GM23338 (cell line): ENCODE measurements around the gene RAB3B.

ENCODE experiments used
- CTCF ChIP-seq, 2 experiments: fragments of 200-600 bp in 1 of 2; sonication (generic) in 1 of 2; conservative IDR thresholded peaks; 2 replicates each; pipeline versions ENCODE4 v1.5.1 to v1.6.1; 2016 to 2017; ENCODE audit warnings: antibody characterized with exemption in 2 of 2, low read depth in 2 of 2, mild to moderate bottlenecking in 2 of 2, moderate library complexity in 1 of 2
- ETS1 ChIP-seq: IDR thresholded peaks from 2 replicates; pipeline ENCODE4 v1.6.1; 2016; ENCODE audit warnings: antibody characterized with exemption
- EZH2phosphoT487 ChIP-seq: fragments of 200-600 bp; sonication (generic); IDR thresholded peaks from one replicate; pipeline ENCODE4 v1.8.1; 2018; ENCODE audit warnings: antibody characterized with exemption; ENCODE audit not compliant: unreplicated experiment
- JUNB ChIP-seq: IDR thresholded peaks from one replicate; pipeline ENCODE4 v1.6.1; 2016; ENCODE audit warnings: antibody characterized with exemption; ENCODE audit not compliant: unreplicated experiment
- NANOG ChIP-seq: IDR thresholded peaks from 2 replicates; pipeline ENCODE4 v1.6.1; 2016; ENCODE audit warnings: antibody characterized with exemption, borderline replicate concordance
- POLR2AphosphoS5 ChIP-seq: IDR thresholded peaks from 2 replicates; pipeline ENCODE4 v1.6.1; 2016; ENCODE audit warnings: antibody characterized with exemption, low read depth
- REST ChIP-seq: IDR thresholded peaks from one replicate; pipeline ENCODE4 v1.6.1; 2018; ENCODE audit warnings: antibody characterized with exemption; ENCODE audit not compliant: unreplicated experiment
- STAT1 ChIP-seq: IDR thresholded peaks from one replicate; pipeline ENCODE4 v1.6.1; 2016; ENCODE audit warnings: antibody characterized with exemption; ENCODE audit not compliant: unreplicated experiment
- ZNF114 ChIP-seq: fragments of 250-450 bp; sonication (Bioruptor Pico); IDR thresholded peaks from 2 replicates; pipeline ENCODE4 v1.5.0; 2020; ENCODE audit warnings: mild to moderate bottlenecking, moderate library complexity

- TF ChIP-seq POLR2AphosphoS5 (no peak), CTCF (conservative IDR thresholded peaks at IDR 0.05; ENCODE audit: low read depth in 2 of 2) (no peak), STAT1 (no peak), JUNB (no peak), REST (no peak), EZH2phosphoT487 (no peak), ZNF114 (CRISPR knock-in tag) (no peak), ETS1 (no peak), NANOG (no peak)
These were observed 39.8 kb downstream of the RAB3B start for GRCh38 chr1:51950701-51951100.
